Liver (tissue), 9 donors: ENCODE results near the gene HSF2BP. TPM values are rescaled to one million over a fixed set of nuclear protein-coding genes. Genes with fewer than 3 reads are reported as not detected.

Experiments used
- DNase-seq: peaks from one replicate; pipeline ENCODE4 v3.0.0-alpha.2; 2017; ENCODE audit warnings: low spot score
- H3K27ac ChIP-seq, 2 donors: one replicate each; pipeline ENCODE4 v1.7.0; 2013; ENCODE audit warnings: inconsistent platforms in 2 of 2, low read length in 2 of 2, control low read depth in 1 of 2, low read depth in 1 of 2, mild to moderate bottlenecking in 1 of 2
- H3K27me3 ChIP-seq, 4 donors: one replicate each; pipeline versions ENCODE4 v1.6.1 to v1.7.0; 2013; ENCODE audit warnings: low read length in 3 of 4, inconsistent platforms in 1 of 4, mild to moderate bottlenecking in 1 of 4, moderate library complexity in 1 of 4; ENCODE audit not compliant: control insufficient read depth in 4 of 4, insufficient read depth in 4 of 4
- H3K36me3 ChIP-seq, 4 donors: one replicate each; pipeline versions ENCODE4 v1.6.1 to v1.7.0; 2013; ENCODE audit warnings: low read length in 3 of 4, mild to moderate bottlenecking in 3 of 4, low read depth in 1 of 4, moderate library complexity in 1 of 4; ENCODE audit not compliant: control insufficient read depth in 4 of 4, insufficient read depth in 3 of 4
- H3K4me1 ChIP-seq, 4 donors: one replicate each; pipeline versions ENCODE4 v1.6.1 to v1.7.0; 2013; ENCODE audit warnings: low read length in 3 of 4, mild to moderate bottlenecking in 3 of 4, moderate library complexity in 1 of 4; ENCODE audit not compliant: control insufficient read depth in 4 of 4, insufficient read depth in 4 of 4
- H3K4me3 ChIP-seq, 3 donors: one replicate each; pipeline versions ENCODE4 v1.6.1 to v1.7.0; 2013; ENCODE audit warnings: low read length in 3 of 3, control low read depth in 1 of 3, low read depth in 1 of 3, mild to moderate bottlenecking in 1 of 3
- H3K9ac ChIP-seq, 2 donors: one replicate each; pipeline ENCODE4 v1.7.0; 2013; ENCODE audit warnings: low read length in 2 of 2, mild to moderate bottlenecking in 2 of 2, moderate library complexity in 2 of 2, control low read depth in 1 of 2, low read depth in 1 of 2
- H3K9me3 ChIP-seq, 4 donors: one replicate each; pipeline versions ENCODE4 v1.6.1 to v1.7.0; 2013; ENCODE audit warnings: low read length in 3 of 4; ENCODE audit not compliant: control insufficient read depth in 4 of 4
- EGR1 ChIP-seq, 2 donors: IDR thresholded peaks; 2 replicates each; pipeline ENCODE4 v1.6.1; 2016 to 2018; ENCODE audit warnings: antibody characterized with exemption in 2 of 2, low read depth in 2 of 2
- FOXA1 ChIP-seq: IDR thresholded peaks from 2 replicates; pipeline ENCODE4 v1.6.1; 2016; ENCODE audit warnings: antibody characterized with exemption
- FOXA2 ChIP-seq: IDR thresholded peaks from 2 replicates; pipeline ENCODE4 v1.6.1; 2016; ENCODE audit warnings: antibody characterized with exemption
- GABPA ChIP-seq, 2 donors: IDR thresholded peaks in 1 of 2; conservative IDR thresholded peaks in 1 of 2; 2 replicates each; pipeline ENCODE4 v1.6.1; 2016; ENCODE audit warnings: antibody characterized with exemption in 2 of 2, mild to moderate bottlenecking in 1 of 2, moderate library complexity in 1 of 2
- HNF4A ChIP-seq, 2 donors: conservative IDR thresholded peaks; 2 replicates each; pipeline ENCODE4 v1.6.1; 2016; ENCODE audit warnings: antibody characterized with exemption in 2 of 2, mild to moderate bottlenecking in 2 of 2
- HNF4G ChIP-seq: IDR thresholded peaks from 2 replicates; pipeline ENCODE4 v1.6.1; 2016; ENCODE audit warnings: antibody characterized with exemption
- JUND ChIP-seq, 2 donors: IDR thresholded peaks; 2 replicates each; pipeline ENCODE4 v1.6.1; 2016; ENCODE audit warnings: antibody characterized with exemption in 2 of 2
- NR2F2 ChIP-seq: IDR thresholded peaks from 2 replicates; pipeline ENCODE4 v1.6.1; 2016; ENCODE audit warnings: antibody characterized with exemption
- RAD21 ChIP-seq, 2 donors: IDR thresholded peaks; 2 replicates each; pipeline ENCODE4 v1.6.1; 2016; ENCODE audit warnings: antibody characterized with exemption in 2 of 2, mild to moderate bottlenecking in 2 of 2
- RXRA ChIP-seq, 2 donors: IDR thresholded peaks; 2 replicates each; pipeline ENCODE4 v1.6.1; 2017 to 2018; ENCODE audit warnings: antibody characterized with exemption in 2 of 2, mild to moderate bottlenecking in 1 of 2
- SP1 ChIP-seq: IDR thresholded peaks from 2 replicates; pipeline ENCODE4 v1.6.1; 2018; ENCODE audit warnings: antibody characterized with exemption, mild to moderate bottlenecking
- TAF1 ChIP-seq: conservative IDR thresholded peaks from 2 replicates; pipeline ENCODE4 v1.6.1; 2016; ENCODE audit warnings: antibody characterized with exemption, mild to moderate bottlenecking
- YY1 ChIP-seq: IDR thresholded peaks from 2 replicates; pipeline ENCODE4 v1.6.1; 2016; ENCODE audit warnings: antibody characterized with exemption, mild to moderate bottlenecking
- WGBS: extraction: QIAGEN DNeasy Blood & Tissue Kit; methylation state at CpG from one replicate; pipeline ENCODE4 v1.1.7; 2013; 5-methylcytosine and 5-hydroxymethylcytosine counted together
- polyA plus RNA-seq, 2 donors: library from polyadenylated mRNA; stranded (reverse) in 1 of 2; unstranded in 1 of 2; fragments of 200-250 nt in 1 of 2; fragments of >200 nt in 1 of 2; fragmentation: Nextera tagmentation in 1 of 2; extraction: Ambion mirVana in 1 of 2; gene quantifications; one replicate each; pipeline versions ENCODE4 v1.2.1 to v1.2.3, GENCODE V29; 2013 to 2015
- total RNA-seq, 2 donors: library from RNA; depleted of rRNA; stranded (reverse); fragments of >200 nt; gene quantifications; one replicate each; pipeline ENCODE4 v1.2.3, GENCODE V29; 2014
- TF ChIP-seq, protein P1 (sequence below): IDR thresholded peaks from 2 replicates; pipeline ENCODE4 v1.6.1; 2016; ENCODE audit warnings: antibody characterized with exemption
- TF ChIP-seq, protein P2 (sequence below): IDR thresholded peaks from 2 replicates; pipeline ENCODE4 v1.6.1; 2016; ENCODE audit warnings: antibody characterized with exemption, mild to moderate bottlenecking
- TF ChIP-seq, protein P3 (sequence below): IDR thresholded peaks from 2 replicates; pipeline ENCODE4 v1.6.1; 2016; ENCODE audit warnings: antibody characterized with exemption
- TF ChIP-seq, protein P4 (sequence below): fragments of 150-350 bp; IDR thresholded peaks from 2 replicates; pipeline ENCODE4 v1.5.1; 2017; ENCODE audit warnings: improper control_type of control experiment, low read depth, low read length; ENCODE audit not compliant: missing input control
- TF ChIP-seq, protein P5 (sequence below): IDR thresholded peaks from 2 replicates; pipeline ENCODE4 v1.6.1; 2016; ENCODE audit warnings: antibody characterized with exemption
- donor health status: healthy.
- donor health status: healthy.
- donor health status: healthy.
- donor health status: healthy.
- donor health status: healthy.

HSF2BP gene
- total and polyA plus RNA-seq, 4 donors = 0.14 to 0.33 (median 0.16) TPM; not detected in 1

DNA sequence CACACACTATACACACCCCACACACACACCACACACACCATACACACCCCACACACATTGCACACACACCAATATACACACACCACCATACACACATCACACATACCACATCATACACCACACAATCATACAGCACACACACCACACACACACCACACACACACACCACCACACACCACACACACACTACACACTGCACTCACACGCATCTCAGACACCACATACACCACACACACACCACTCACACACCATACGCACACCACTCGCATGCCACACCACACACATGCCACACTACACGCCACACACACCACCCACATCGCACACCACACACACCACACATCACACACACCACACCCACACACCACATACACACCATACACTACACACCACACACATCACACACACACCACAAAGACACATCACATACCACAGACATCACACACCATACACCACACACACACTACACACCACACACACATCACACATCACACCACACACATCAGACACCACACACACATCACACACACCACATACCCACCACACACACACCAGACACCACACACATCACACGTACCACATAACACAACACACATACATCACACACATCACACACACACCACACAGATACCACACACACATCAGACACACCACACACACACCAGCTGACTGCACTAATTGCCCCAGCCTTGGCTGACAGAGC lies 54.6 kb downstream of the HSF2BP start:
- Histone ChIP-seq H3K4me1 (peaks cover 0 to 3% (median 2%) of the 10 kb centered on the region in 4 donors), H3K9ac (no peak overlapping the region), H3K36me3 (no peaks in the 10 kb centered on the region), H3K4me3 (no peak overlapping the region), H3K9me3 (no peaks in the 10 kb centered on the region), H3K27me3 (no peaks in the 10 kb centered on the region), H3K27ac (no peak overlapping the region)
- TF ChIP-seq FOXA2 (no peak), TAF1 (no peak), FOXA1 (no peak), NR2F2 (no peak), SP1 (no peak), HNF4G (no peak), RAD21 (IDR thresholded peaks at IDR 0.05) (no peak), HNF4A (conservative IDR thresholded peaks at IDR 0.05) (no peak), YY1 (no peak), EGR1 (IDR thresholded peaks at IDR 0.05; ENCODE audit: low read depth in 2 of 2) (no peak), JUND (IDR thresholded peaks at IDR 0.05) (no peak), GABPA (IDR thresholded peaks at IDR 0.05 in 1 of 2, conservative IDR thresholded peaks at IDR 0.05 in 1 of 2) (no peak), RXRA (IDR thresholded peaks at IDR 0.05) (no peak)
- TF ChIP-seq, protein P1, sequence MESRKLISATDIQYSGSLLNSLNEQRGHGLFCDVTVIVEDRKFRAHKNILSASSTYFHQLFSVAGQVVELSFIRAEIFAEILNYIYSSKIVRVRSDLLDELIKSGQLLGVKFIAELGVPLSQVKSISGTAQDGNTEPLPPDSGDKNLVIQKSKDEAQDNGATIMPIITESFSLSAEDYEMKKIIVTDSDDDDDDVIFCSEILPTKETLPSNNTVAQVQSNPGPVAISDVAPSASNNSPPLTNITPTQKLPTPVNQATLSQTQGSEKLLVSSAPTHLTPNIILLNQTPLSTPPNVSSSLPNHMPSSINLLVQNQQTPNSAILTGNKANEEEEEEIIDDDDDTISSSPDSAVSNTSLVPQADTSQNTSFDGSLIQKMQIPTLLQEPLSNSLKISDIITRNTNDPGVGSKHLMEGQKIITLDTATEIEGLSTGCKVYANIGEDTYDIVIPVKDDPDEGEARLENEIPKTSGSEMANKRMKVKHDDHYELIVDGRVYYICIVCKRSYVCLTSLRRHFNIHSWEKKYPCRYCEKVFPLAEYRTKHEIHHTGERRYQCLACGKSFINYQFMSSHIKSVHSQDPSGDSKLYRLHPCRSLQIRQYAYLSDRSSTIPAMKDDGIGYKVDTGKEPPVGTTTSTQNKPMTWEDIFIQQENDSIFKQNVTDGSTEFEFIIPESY = no peak
- TF ChIP-seq, protein P2, sequence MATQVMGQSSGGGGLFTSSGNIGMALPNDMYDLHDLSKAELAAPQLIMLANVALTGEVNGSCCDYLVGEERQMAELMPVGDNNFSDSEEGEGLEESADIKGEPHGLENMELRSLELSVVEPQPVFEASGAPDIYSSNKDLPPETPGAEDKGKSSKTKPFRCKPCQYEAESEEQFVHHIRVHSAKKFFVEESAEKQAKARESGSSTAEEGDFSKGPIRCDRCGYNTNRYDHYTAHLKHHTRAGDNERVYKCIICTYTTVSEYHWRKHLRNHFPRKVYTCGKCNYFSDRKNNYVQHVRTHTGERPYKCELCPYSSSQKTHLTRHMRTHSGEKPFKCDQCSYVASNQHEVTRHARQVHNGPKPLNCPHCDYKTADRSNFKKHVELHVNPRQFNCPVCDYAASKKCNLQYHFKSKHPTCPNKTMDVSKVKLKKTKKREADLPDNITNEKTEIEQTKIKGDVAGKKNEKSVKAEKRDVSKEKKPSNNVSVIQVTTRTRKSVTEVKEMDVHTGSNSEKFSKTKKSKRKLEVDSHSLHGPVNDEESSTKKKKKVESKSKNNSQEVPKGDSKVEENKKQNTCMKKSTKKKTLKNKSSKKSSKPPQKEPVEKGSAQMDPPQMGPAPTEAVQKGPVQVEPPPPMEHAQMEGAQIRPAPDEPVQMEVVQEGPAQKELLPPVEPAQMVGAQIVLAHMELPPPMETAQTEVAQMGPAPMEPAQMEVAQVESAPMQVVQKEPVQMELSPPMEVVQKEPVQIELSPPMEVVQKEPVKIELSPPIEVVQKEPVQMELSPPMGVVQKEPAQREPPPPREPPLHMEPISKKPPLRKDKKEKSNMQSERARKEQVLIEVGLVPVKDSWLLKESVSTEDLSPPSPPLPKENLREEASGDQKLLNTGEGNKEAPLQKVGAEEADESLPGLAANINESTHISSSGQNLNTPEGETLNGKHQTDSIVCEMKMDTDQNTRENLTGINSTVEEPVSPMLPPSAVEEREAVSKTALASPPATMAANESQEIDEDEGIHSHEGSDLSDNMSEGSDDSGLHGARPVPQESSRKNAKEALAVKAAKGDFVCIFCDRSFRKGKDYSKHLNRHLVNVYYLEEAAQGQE = no peak
- TF ChIP-seq, protein P3, sequence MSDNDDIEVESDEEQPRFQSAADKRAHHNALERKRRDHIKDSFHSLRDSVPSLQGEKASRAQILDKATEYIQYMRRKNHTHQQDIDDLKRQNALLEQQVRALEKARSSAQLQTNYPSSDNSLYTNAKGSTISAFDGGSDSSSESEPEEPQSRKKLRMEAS = no peak
- TF ChIP-seq, protein P4, sequence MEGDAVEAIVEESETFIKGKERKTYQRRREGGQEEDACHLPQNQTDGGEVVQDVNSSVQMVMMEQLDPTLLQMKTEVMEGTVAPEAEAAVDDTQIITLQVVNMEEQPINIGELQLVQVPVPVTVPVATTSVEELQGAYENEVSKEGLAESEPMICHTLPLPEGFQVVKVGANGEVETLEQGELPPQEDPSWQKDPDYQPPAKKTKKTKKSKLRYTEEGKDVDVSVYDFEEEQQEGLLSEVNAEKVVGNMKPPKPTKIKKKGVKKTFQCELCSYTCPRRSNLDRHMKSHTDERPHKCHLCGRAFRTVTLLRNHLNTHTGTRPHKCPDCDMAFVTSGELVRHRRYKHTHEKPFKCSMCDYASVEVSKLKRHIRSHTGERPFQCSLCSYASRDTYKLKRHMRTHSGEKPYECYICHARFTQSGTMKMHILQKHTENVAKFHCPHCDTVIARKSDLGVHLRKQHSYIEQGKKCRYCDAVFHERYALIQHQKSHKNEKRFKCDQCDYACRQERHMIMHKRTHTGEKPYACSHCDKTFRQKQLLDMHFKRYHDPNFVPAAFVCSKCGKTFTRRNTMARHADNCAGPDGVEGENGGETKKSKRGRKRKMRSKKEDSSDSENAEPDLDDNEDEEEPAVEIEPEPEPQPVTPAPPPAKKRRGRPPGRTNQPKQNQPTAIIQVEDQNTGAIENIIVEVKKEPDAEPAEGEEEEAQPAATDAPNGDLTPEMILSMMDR = no peak
- TF ChIP-seq, protein P5, sequence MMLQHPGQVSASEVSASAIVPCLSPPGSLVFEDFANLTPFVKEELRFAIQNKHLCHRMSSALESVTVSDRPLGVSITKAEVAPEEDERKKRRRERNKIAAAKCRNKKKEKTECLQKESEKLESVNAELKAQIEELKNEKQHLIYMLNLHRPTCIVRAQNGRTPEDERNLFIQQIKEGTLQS = no peak
- 95% methylated on average over 6 of the region's 6 CpGs for WGBS
- no peak for DNase-seq
